ENCODE measurements around the gene OXER1.

DNA sequence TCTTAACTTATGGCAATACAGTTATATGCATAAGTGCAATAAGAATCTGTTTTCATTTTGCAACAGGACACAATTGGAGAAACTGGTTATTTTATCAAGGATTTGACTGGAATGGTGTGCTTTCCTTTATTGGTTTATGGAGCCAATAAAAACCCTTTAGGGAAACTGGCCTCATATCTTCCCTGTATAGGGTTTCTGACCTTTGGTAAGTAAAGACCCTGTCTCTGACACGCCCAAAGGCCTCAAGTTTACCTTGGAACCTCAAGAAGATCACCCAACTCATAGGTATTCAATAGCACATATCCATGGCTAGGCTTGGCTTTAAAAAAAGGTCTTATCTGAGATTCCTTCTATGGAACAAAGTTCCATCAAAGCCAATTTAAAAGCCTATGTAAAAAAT, 17.2 kb upstream of the OXER1 start:
- TF ChIP-seq, protein P1, sequence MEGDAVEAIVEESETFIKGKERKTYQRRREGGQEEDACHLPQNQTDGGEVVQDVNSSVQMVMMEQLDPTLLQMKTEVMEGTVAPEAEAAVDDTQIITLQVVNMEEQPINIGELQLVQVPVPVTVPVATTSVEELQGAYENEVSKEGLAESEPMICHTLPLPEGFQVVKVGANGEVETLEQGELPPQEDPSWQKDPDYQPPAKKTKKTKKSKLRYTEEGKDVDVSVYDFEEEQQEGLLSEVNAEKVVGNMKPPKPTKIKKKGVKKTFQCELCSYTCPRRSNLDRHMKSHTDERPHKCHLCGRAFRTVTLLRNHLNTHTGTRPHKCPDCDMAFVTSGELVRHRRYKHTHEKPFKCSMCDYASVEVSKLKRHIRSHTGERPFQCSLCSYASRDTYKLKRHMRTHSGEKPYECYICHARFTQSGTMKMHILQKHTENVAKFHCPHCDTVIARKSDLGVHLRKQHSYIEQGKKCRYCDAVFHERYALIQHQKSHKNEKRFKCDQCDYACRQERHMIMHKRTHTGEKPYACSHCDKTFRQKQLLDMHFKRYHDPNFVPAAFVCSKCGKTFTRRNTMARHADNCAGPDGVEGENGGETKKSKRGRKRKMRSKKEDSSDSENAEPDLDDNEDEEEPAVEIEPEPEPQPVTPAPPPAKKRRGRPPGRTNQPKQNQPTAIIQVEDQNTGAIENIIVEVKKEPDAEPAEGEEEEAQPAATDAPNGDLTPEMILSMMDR (IDR thresholded peaks at IDR 0.05): no peak
- no peak for TF ChIP-seq POLR2AphosphoS5 (IDR thresholded peaks at IDR 0.05)
- no peak for TF ChIP-seq POLR2A (IDR thresholded peaks at IDR 0.05)
- no peak for TF ChIP-seq EP300 (IDR thresholded peaks at IDR 0.05)
